HL-60 (cell line): ENCODE data around the gene VENTX.

ENCODE experiments used
- POLR2AphosphoS5 ChIP-seq: IDR thresholded peaks from 2 replicates; pipeline ENCODE4 v1.6.1; 2012; ENCODE audit warnings: low read depth
- SPI1 ChIP-seq: IDR thresholded peaks from 2 replicates; pipeline ENCODE4 v1.6.1; 2012; ENCODE audit warnings: low read depth, mild to moderate bottlenecking, borderline replicate concordance
- TF ChIP-seq, protein P1 (sequence below): IDR thresholded peaks from one replicate; pipeline ENCODE4 v1.5.1; 2011; ENCODE audit warnings: low read length, control low read depth, inconsistent platforms; ENCODE audit not compliant: insufficient read depth
- TF ChIP-seq, protein P2 (sequence below): IDR thresholded peaks from 2 replicates; pipeline ENCODE4 v1.6.1; 2012; ENCODE audit warnings: low read depth; ENCODE audit not compliant: insufficient replicate concordance

DNA sequence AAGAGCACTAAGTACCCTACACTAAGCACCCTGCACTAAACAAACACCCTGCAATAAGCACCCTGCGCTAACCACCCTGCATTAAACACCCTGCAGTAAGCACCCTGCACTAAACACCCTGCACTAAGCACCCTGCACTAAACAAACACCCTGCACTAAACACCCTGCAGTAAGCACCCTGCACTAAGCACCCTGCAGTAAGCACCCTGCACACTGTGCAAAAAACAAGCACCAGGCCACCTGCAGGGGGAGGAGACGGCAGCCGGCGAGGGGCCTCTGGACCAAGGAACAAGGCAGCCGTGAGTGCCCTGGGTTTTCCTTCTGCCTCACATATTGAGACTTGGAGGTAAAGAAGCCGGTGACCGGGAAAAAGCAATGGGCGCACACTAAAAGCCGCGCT lies 47.4 kb upstream of the VENTX start:
- TF ChIP-seq POLR2AphosphoS5 (no peak), SPI1 (no peak)
- TF ChIP-seq, protein P1, sequence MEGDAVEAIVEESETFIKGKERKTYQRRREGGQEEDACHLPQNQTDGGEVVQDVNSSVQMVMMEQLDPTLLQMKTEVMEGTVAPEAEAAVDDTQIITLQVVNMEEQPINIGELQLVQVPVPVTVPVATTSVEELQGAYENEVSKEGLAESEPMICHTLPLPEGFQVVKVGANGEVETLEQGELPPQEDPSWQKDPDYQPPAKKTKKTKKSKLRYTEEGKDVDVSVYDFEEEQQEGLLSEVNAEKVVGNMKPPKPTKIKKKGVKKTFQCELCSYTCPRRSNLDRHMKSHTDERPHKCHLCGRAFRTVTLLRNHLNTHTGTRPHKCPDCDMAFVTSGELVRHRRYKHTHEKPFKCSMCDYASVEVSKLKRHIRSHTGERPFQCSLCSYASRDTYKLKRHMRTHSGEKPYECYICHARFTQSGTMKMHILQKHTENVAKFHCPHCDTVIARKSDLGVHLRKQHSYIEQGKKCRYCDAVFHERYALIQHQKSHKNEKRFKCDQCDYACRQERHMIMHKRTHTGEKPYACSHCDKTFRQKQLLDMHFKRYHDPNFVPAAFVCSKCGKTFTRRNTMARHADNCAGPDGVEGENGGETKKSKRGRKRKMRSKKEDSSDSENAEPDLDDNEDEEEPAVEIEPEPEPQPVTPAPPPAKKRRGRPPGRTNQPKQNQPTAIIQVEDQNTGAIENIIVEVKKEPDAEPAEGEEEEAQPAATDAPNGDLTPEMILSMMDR, result no peak
- TF ChIP-seq, protein P2, sequence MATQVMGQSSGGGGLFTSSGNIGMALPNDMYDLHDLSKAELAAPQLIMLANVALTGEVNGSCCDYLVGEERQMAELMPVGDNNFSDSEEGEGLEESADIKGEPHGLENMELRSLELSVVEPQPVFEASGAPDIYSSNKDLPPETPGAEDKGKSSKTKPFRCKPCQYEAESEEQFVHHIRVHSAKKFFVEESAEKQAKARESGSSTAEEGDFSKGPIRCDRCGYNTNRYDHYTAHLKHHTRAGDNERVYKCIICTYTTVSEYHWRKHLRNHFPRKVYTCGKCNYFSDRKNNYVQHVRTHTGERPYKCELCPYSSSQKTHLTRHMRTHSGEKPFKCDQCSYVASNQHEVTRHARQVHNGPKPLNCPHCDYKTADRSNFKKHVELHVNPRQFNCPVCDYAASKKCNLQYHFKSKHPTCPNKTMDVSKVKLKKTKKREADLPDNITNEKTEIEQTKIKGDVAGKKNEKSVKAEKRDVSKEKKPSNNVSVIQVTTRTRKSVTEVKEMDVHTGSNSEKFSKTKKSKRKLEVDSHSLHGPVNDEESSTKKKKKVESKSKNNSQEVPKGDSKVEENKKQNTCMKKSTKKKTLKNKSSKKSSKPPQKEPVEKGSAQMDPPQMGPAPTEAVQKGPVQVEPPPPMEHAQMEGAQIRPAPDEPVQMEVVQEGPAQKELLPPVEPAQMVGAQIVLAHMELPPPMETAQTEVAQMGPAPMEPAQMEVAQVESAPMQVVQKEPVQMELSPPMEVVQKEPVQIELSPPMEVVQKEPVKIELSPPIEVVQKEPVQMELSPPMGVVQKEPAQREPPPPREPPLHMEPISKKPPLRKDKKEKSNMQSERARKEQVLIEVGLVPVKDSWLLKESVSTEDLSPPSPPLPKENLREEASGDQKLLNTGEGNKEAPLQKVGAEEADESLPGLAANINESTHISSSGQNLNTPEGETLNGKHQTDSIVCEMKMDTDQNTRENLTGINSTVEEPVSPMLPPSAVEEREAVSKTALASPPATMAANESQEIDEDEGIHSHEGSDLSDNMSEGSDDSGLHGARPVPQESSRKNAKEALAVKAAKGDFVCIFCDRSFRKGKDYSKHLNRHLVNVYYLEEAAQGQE, result no peak
